HEK293 (cell line): Measurements from ENCODE around the gene DHX9.

ENCODE experiments used
- CTCF ChIA-PET: fragments of 350-600 bp; formaldehyde crosslinking; extraction: SDS; loops from one replicate; lab custom pipeline; 2021; ENCODE audit warnings: antibody characterized with exemption; lab: Yijun Ruan, JAX
- POLR2A ChIA-PET: fragments of 300-600 bp; formaldehyde crosslinking; extraction: SDS; loops from one replicate; lab custom pipeline; 2020; ENCODE audit warnings: antibody characterized with exemption, inconsistent platforms; lab: Yijun Ruan, JAX
- H3K27ac ChIP-seq: fragments of 200-500 bp; sonication (Bioruptor generic); 2 replicates; pipeline ENCODE4 v1.5.1; 2014; ENCODE audit warnings: low read depth, low read length, control low read depth, inconsistent platforms; ENCODE audit errors: extremely low read depth
- H3K36me3 ChIP-seq, 2 experiments: fragments of 200-500 bp in 1 of 2; sonication (Bioruptor generic) in 1 of 2; 1 replicate in 1 of 2; 2 replicates in 1 of 2; pipeline ENCODE4 v1.5.1; 2014 to 2017; ENCODE audit warnings: inconsistent platforms in 2 of 2, low read length in 2 of 2; ENCODE audit not compliant: control insufficient read depth in 2 of 2, insufficient read depth in 1 of 2
- H3K4me1 ChIP-seq: fragments of 200-500 bp; sonication (Bioruptor generic); 2 replicates; pipeline ENCODE4 v1.5.1; 2014; ENCODE audit warnings: mild to moderate bottlenecking, low read length, inconsistent platforms; ENCODE audit not compliant: control insufficient read depth, insufficient read depth
- H3K4me3 ChIP-seq: 2 replicates; pipeline ENCODE4 v1.5.1; 2011; ENCODE audit warnings: low read depth, mild to moderate bottlenecking, control low read depth, low read length, moderate library complexity
- H3K9me3 ChIP-seq: fragments of 200-500 bp; sonication (Bioruptor generic); 2 replicates; pipeline ENCODE4 v1.5.1; 2014; ENCODE audit warnings: low read depth, low read length, inconsistent platforms; ENCODE audit not compliant: control insufficient read depth, insufficient read depth
- PRDM1 ChIP-seq: fragments of 450-650 bp; formaldehyde crosslinking; IDR thresholded peaks from 2 replicates; pipeline ENCODE4; 2016; ENCODE audit warnings: missing biosample characterization, missing genetic modification characterization
- SCRT2 ChIP-seq: fragments of 450-650 bp; formaldehyde crosslinking; IDR thresholded peaks from 2 replicates; pipeline ENCODE4 v1.5.1; 2016; ENCODE audit warnings: missing biosample characterization, missing genetic modification characterization
- ZFP69B ChIP-seq: fragments of 450-650 bp; formaldehyde crosslinking; IDR thresholded peaks from 2 replicates; pipeline ENCODE4 v1.5.1; 2016; ENCODE audit warnings: missing biosample characterization, missing genetic modification characterization
- ZIC2 ChIP-seq: fragments of 450-650 bp; formaldehyde crosslinking; IDR thresholded peaks from 2 replicates; pipeline ENCODE4 v1.5.1; 2016; ENCODE audit warnings: missing biosample characterization, missing genetic modification characterization
- ZNF366 ChIP-seq: fragments of 450-650 bp; formaldehyde crosslinking; conservative IDR thresholded peaks from 2 replicates; pipeline ENCODE4 v1.5.1; 2016; ENCODE audit warnings: missing biosample characterization, missing genetic modification characterization
- ZNF555 ChIP-seq: fragments of 450-650 bp; formaldehyde crosslinking; conservative IDR thresholded peaks from 2 replicates; pipeline ENCODE4 v1.5.1; 2017; ENCODE audit warnings: missing biosample characterization, mild to moderate bottlenecking, missing genetic modification characterization, inconsistent platforms
- ZNF600 ChIP-seq: fragments of 450-650 bp; formaldehyde crosslinking; IDR thresholded peaks from 2 replicates; pipeline ENCODE4 v1.5.1; 2016; ENCODE audit warnings: missing biosample characterization, missing genetic modification characterization
- ZNF624 ChIP-seq: fragments of 450-650 bp; formaldehyde crosslinking; IDR thresholded peaks from 2 replicates; pipeline ENCODE4 v1.5.1; 2017; ENCODE audit warnings: missing biosample characterization, missing genetic modification characterization
- ZNF747 ChIP-seq: fragments of 450-650 bp; formaldehyde crosslinking; IDR thresholded peaks from 2 replicates; pipeline ENCODE4 v1.5.1; 2016; ENCODE audit warnings: missing biosample characterization, missing genetic modification characterization
- ZXDB ChIP-seq: fragments of 450-650 bp; formaldehyde crosslinking; IDR thresholded peaks from 2 replicates; pipeline ENCODE4 v1.5.1; 2016; ENCODE audit warnings: missing biosample characterization, missing genetic modification characterization
- TF ChIP-seq, protein P1 (sequence below): fragments of 450-650 bp; formaldehyde crosslinking; IDR thresholded peaks from 2 replicates; pipeline ENCODE4 v1.5.1; 2017; ENCODE audit warnings: missing biosample characterization, missing genetic modification characterization
- TF ChIP-seq, protein P2 (sequence below): fragments of 450-650 bp; formaldehyde crosslinking; IDR thresholded peaks from 2 replicates; pipeline ENCODE4 v1.5.1; 2016; ENCODE audit warnings: missing biosample characterization, missing genetic modification characterization
- TF ChIP-seq, protein P3 (sequence below): fragments of 450-650 bp; formaldehyde crosslinking; IDR thresholded peaks from 2 replicates; pipeline ENCODE4 v1.5.1; 2016; ENCODE audit warnings: missing biosample characterization, missing genetic modification characterization, borderline replicate concordance

Gene DHX9

DNA sequence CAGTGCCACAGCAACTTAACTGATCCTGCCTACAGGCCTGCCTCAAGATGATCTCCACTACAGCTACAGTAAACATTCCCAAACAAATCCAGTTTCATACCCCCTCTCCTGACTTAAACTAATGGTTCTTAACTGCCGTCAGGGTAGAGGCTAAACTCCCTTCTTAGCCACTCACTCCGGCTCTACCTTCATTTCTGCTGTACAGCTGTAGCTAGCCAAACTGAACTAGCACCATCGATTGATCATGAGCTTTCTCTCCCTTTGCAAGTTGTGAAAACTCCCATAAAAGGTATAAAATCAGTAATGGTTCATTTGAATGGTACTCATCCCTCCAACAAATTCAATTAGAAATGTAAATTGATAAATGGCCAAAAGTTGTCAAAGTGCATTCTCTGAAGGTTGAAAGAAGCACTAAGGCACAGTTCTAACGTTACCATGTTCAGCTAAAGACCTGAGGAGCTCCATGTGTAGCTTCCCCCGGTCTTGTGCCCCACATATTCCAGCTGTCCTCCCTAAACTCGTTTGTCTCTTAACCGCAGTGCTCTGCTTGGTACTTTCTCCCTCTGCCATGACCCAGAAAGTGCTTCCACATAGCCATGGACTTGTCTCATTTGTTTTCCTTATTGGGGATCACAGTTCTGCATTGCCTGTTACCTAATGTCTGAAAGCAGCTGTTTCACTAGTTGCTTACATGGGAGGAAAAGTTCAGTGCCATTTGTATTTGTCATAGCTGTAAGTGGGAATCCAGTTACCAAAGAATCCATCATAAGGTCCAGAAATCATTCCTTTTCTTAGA is 49.8 kb downstream of the DHX9 start (continued):
- TF ChIP-seq ZFP69B (tag by site-specific recombination) (no peak), ZNF747 (tag by site-specific recombination) (no peak), ZNF555 (tag by site-specific recombination) (no peak), ZNF366 (tag by site-specific recombination) (no peak), ZNF600 (tag by site-specific recombination) (peak; percentile 66), SCRT2 (tag by site-specific recombination) (peak; percentile 73)
- TF ChIP-seq, protein P1, sequence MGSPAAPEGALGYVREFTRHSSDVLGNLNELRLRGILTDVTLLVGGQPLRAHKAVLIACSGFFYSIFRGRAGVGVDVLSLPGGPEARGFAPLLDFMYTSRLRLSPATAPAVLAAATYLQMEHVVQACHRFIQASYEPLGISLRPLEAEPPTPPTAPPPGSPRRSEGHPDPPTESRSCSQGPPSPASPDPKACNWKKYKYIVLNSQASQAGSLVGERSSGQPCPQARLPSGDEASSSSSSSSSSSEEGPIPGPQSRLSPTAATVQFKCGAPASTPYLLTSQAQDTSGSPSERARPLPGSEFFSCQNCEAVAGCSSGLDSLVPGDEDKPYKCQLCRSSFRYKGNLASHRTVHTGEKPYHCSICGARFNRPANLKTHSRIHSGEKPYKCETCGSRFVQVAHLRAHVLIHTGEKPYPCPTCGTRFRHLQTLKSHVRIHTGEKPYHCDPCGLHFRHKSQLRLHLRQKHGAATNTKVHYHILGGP (tag by site-specific recombination), result no peak
- TF ChIP-seq, protein P2, sequence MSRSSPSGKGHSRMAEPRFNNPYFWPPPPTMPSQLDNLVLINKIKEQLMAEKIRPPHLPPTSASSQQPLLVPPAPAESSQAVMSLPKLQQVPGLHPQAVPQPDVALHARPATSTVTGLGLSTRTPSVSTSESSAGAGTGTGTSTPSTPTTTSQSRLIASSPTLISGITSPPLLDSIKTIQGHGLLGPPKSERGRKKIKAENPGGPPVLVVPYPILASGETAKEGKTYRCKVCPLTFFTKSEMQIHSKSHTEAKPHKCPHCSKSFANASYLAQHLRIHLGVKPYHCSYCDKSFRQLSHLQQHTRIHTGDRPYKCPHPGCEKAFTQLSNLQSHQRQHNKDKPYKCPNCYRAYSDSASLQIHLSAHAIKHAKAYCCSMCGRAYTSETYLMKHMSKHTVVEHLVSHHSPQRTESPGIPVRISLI (tag by site-specific recombination), result no peak
- TF ChIP-seq, protein P3, sequence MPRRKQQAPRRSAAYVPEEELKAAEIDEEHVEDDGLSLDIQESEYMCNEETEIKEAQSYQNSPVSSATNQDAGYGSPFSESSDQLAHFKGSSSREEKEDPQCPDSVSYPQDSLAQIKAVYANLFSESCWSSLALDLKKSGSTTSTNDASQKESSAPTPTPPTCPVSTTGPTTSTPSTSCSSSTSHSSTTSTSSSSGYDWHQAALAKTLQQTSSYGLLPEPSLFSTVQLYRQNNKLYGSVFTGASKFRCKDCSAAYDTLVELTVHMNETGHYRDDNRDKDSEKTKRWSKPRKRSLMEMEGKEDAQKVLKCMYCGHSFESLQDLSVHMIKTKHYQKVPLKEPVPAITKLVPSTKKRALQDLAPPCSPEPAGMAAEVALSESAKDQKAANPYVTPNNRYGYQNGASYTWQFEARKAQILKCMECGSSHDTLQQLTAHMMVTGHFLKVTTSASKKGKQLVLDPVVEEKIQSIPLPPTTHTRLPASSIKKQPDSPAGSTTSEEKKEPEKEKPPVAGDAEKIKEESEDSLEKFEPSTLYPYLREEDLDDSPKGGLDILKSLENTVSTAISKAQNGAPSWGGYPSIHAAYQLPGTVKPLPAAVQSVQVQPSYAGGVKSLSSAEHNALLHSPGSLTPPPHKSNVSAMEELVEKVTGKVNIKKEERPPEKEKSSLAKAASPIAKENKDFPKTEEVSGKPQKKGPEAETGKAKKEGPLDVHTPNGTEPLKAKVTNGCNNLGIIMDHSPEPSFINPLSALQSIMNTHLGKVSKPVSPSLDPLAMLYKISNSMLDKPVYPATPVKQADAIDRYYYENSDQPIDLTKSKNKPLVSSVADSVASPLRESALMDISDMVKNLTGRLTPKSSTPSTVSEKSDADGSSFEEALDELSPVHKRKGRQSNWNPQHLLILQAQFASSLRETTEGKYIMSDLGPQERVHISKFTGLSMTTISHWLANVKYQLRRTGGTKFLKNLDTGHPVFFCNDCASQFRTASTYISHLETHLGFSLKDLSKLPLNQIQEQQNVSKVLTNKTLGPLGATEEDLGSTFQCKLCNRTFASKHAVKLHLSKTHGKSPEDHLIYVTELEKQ, result no peak

DNA sequence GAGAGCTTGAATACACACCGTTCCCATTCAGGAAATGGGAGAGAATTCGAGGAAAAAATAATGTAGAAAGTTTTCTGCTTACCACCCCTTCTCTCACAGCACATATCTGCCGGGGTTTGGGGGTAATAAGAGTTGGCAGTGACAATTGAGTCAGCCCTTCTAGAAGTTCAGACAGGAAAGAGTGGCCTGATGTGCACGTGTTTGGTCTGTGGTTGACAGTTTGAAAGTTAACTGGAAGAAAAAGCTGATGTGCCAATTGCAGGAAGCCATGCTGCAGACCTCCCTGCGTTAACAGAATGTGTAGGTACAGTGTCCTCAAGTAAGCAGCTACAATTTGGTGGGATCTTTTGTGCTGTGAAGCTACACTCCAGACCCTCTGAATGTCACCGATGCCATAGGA is 50.9 kb downstream of the DHX9 start:
- H3K36me3 ChIP-seq, result peaks cover 37 to 50% of the 10 kb centered on the region in 2 experiments
- POLR2A ChIA-PET, result interaction anchor here (0.6 kb wide), 1 partner anchor 64 kb away, joined by 3 read pairs; no protein-coding TSS in a partner anchor
- H3K4me3 ChIP-seq, result no peak overlapping the region
- CTCF ChIA-PET, result no interaction called here
- H3K9me3 ChIP-seq, result no peaks in the 10 kb centered on the region
- TF ChIP-seq PRDM1, result 0 out of 2 replicates have a peak, but pooled peaks have one; percentile 31
- TF ChIP-seq ZNF624 (tag by site-specific recombination), result no peak
- H3K4me1 ChIP-seq, result no peaks in the 10 kb centered on the region
- H3K27ac ChIP-seq, result no peak overlapping the region

DNA sequence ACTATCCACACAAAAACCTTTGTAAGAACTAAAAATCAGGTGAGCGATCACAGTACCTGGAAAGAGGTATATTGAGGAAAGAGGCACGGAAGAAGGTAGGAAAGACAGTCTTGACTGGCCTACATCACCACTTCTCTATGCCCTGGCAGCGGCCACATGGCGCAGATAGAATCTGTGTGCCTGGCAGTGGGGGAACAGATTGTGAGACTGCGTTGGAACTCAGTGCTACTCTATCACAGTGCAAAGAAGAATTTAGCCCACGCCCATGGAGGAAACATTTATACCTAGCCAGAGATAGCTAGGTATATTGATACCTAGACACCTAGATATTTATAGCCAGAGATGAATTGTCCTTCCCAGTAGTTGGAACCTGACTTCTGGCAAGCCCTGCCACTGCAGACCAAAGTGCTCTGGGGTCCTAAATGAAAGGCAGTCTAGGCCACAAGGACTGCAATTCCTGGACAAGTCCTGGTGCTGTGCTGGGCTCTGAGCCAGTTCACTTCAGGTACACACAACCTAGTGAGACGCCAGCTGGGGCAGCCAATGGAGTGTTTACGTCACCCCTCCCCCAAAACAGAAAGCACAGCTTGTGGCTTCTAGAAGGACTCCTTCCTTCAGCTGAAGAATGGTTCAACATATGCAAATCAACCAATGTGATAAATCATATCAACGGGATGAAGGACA is 51.9 kb downstream of the DHX9 start:
- H3K4me3 ChIP-seq, result no peak overlapping the region
- CTCF ChIA-PET, result no interaction called here
- TF ChIP-seq ZXDB (tag by site-specific recombination), result no peak
- 0 out of 2 replicates have a peak, but pooled peaks have one; percentile 8 for TF ChIP-seq ZIC2
- peaks cover 27 to 39% of the 10 kb centered on the region in 2 experiments for H3K36me3 ChIP-seq
- H3K27ac ChIP-seq, result no peak overlapping the region
- no peaks in the 10 kb centered on the region for H3K4me1 ChIP-seq
- no peaks in the 10 kb centered on the region for H3K9me3 ChIP-seq
- POLR2A ChIA-PET, result no interaction called here
